NCI-H82 (cell line): ENCODE measurements around the gene ANO8.
"Not testable (repeated sequence)": the region's sequence is repeated elsewhere in the genome, so short reads cannot be mapped to it uniquely, and the experiment has no call there.

Experiments used
- DNase-seq: peaks from one replicate; lab custom pipeline; 2025; lab: John Stamatoyannopoulos, UW

ANO8 gene, protein sequence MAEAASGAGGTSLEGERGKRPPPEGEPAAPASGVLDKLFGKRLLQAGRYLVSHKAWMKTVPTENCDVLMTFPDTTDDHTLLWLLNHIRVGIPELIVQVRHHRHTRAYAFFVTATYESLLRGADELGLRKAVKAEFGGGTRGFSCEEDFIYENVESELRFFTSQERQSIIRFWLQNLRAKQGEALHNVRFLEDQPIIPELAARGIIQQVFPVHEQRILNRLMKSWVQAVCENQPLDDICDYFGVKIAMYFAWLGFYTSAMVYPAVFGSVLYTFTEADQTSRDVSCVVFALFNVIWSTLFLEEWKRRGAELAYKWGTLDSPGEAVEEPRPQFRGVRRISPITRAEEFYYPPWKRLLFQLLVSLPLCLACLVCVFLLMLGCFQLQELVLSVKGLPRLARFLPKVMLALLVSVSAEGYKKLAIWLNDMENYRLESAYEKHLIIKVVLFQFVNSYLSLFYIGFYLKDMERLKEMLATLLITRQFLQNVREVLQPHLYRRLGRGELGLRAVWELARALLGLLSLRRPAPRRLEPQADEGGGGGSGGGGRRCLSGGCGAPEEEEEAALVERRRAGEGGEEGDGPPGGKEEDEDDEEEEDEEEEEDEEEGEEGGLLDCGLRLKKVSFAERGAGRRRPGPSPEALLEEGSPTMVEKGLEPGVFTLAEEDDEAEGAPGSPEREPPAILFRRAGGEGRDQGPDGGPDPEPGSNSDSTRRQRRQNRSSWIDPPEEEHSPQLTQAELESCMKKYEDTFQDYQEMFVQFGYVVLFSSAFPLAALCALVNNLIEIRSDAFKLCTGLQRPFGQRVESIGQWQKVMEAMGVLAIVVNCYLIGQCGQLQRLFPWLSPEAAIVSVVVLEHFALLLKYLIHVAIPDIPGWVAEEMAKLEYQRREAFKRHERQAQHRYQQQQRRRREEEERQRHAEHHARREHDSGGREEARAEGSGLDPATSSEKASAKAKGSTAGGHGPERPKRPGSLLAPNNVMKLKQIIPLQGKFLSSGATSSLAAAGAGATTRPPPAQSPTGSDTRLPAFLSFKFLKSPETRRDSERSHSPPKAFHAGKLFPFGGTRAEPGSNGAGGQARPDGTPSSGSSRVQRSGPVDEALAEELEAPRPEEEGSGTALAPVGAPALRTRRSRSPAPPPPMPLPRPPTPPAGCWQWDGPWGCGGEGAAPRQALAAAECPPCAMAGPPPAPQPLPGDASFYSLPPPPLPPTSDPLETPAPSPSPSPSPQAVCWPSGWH

GRCh38 chr19:17334414-17335409 lies at the start of gene ANO8:
TSS of gene ANO8 (minus strand) at chr19:17334855. CDS start at chr19:17334670, 185 bp downstream.
- DNase-seq: peak; percentile 99

- DNase-seq: no peak
Observed at GRCh38 chr19:17380426-17381138, 45.9 kb upstream of the ANO8 start.

DNA sequence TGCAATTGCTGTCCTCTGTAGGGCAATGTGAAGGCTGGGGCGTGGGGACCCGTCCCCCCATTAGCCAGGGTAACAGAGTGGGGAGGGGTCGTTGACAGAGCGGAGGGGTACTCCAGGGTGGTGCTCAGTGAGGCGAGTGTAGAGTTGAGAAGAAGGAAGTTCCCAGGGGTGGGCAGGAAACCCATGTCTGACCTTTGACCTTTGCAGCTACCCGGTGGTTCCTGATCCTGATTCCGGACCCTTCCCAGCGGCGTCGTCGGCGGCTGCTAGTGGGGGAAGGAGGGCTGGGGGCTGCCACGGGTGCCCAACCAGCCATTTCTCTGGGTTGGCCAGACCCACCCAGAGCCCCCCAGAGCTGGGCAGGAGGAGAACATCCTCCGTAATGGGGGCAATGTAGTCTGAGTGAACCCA lies 44.6 kb upstream of the ANO8 start:
- no peak for DNase-seq

DNA sequence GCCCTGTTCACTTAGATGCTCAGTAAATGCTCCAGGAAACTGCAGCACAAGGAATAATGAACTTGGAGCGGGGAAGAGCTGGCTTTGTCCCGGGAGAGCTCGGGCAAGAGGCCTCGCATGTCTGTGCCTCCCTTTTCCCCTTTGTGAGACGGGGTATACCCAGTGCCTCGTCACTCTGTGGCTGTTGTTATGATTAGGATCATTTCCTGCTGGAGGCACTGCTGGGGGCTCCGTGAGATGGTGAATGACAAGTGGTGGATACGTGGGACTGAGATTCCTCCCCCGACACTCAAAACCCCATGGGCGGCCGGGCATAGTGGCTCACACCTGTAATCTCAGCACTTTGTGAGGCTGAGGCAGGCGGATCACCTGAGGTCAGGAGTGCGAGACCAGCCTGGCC lies 43.6 kb upstream of the ANO8 start:
- no peak for DNase-seq

GRCh38 chr19:17376935-17377600 lies 42.4 kb upstream of the ANO8 start, which contains the start of gene PLVAP:
TSS of gene PLVAP (minus strand) at chr19:17377342. CDS start at chr19:17377288, 54 bp downstream.
- DNase-seq: no peak

- DNase-seq: no peak
Observed at GRCh38 chr19:17370026-17370587, 35.5 kb upstream of the ANO8 start.

- no peak for DNase-seq
Observed at GRCh38 chr19:17365361-17365760, 30.7 kb upstream of the ANO8 start.

DNA sequence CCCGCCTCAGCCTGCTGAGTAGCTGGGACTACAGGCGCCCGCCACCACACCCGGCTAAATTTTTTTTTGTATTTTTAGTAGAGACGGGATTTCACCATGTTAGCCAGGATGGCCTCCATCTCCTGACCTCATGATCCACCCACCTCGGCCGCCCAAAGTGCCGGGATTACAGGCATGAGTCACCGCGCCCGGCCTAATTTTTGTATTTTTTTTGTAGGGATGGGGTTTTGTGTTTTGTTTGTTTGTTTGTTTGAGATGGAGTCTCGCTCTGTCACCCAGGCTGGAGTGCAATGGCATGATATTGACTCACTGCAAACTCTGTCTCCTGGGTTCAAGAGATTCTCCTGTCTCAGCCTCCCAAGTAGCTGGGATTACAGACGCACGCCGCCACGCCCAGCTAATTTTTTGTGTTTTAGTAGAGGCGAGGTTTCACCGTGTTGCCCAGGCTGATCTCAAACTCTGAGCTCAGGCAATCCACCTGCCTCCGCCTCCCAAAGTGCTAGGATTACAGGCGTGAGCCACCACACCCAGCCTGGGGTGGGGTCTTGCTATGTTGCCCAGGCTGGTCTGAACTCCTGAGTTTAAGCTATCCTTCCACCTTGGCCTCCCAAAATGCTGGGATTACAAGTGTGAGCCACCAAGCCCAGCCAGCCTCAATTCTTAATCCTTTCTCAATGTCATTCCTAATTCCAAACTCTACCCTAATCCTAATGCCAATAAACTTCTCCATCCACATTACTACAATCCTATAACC lies 29.4 kb upstream of the ANO8 start:
- DNase-seq: not testable (repeated sequence)

DNA sequence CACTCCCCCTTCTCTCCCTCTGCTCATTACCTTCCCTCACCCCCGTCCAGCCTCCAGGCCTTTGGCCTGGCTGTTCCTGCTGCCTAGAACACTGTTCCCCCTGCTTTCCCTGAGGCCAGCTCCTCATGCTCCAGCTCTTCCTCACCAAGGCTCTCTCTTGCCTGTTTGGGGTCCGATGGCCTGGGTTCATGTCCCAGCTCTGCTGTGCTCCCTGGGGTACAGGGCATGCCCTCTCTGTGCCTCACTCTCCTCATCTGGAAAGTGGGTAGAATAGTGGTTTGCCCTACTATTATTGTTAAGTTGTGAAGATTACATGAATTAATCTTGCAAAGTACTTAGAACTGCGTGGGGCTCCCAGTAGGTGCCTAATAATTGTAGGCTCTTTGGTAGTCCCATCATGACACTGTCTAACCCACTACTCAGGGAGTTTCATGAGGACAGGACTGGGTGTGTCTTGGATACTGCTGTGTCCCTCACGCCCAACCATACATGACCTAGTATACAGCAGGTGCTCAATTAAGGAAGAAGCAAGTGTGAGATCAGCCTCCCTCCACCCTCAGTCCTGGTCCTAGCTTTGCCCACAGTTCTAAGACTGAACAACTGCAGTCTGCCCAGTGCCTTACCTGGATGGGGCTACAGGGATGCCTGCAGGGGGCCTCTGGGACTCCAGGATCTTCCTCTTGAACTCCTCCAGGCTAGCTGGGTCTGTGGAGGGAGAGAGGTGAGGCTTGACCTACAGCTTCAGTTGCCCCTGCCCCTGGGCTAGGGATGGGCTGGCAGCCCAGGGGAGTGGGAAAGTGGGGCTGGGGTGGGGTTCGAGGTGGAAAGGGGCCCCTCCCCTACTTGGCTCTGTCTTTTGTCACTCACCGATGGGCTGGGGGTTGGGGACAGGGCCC lies 25.5 kb upstream of the ANO8 start:
- DNase-seq: no peak

DNA sequence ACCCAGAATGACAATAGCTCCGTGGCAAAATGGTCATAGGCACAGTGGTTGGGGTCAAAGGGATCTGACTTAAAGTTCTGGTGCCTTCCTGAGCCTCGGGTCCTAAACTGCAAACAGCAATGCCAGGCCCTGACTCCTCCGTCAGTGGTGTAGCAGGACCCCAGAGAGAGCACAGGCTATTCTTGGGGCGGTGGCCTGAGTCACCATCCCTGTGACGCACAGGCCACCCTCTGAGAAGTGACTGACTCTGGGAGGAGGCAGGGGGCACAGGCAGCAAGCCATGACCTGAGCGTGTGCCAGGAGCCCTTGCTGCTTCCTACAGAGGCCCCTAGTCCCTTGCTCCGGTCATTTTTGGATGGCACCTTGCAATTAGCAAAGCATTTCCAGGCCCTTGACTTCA lies 23.7 kb upstream of the ANO8 start:
- DNase-seq: no peak

DNA sequence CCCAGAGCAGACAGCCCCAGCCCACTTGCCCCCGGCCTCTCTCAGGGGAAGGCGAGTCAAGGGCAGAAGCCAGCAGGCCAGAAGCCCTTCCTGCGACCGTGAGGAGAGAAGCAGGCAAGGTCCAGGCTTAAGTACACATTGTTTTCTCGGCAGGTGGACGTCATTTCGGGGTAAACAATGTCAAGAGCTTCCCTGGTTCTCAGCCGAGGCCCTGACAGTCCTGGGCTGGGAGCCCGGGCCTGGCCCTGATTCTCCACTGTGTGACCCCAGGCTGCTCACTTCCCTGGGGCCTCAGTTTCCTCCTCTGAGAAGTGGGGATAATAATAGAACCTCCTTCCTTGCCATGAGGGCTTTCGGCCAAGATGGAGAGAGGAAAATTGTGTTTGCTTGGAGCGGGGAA lies 23.1 kb upstream of the ANO8 start:
- no peak for DNase-seq

GRCh38 chr19:17357078-17357666 lies 22.5 kb upstream of the ANO8 start:
- no peak for DNase-seq

- no peak for DNase-seq
Observed at GRCh38 chr19:17353386-17353785, 18.7 kb upstream of the ANO8 start.

- no peak for DNase-seq
Observed at GRCh38 chr19:17352608-17353280, 18.1 kb upstream of the ANO8 start.

DNA sequence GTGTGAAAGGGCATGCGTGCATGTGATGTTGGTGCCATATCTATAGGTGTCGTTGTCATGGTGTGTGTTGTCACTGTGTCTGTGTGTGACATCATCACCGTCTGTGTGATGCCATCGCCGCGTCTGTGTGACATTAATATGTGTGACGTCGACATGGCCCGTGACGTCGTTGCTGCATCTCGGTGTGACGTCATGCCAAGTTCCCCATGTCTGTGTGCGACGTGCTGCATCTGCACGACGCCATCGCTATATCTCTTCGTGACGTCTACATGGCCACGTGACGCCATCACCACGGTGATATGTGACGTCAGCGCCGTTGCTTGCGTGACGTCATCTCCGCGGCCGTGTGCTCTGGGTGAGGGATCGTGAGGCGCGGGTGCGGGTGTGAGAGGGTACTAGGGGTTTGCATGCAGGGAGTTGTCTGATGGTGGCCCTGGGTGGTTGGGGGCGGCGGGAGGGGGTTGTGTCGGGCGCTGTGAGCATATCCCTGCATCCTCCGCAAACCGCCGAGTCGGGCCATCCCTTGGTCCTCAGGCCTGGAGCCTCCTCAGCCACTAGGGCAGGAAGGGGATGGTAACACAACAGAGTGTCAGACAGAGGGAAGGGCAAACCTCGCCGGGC lies 17.3 kb upstream of the ANO8 start:
- peak; percentile 50 for DNase-seq

GRCh38 chr19:17348700-17349099 lies 14.0 kb upstream of the ANO8 start:
- peak; percentile 43 for DNase-seq
